Measurements from ENCODE around the gene CERK.

The CERK gene

GRCh38 chr22:46657655-46657953 lies 80.4 kb downstream of the CERK start:
- no peak for TF ChIP-seq REST (IDR thresholded peaks at IDR 0.05; ENCODE audit: insufficient read depth in 1 of 2, low read depth in 2 of 2, low read length in 2 of 2)
- TF ChIP-seq SIN3A (IDR thresholded peaks at IDR 0.05; ENCODE audit: borderline replicate concordance, insufficient read depth, low read length), result no peak
- TF ChIP-seq POLR2AphosphoS5 (IDR thresholded peaks at IDR 0.05; ENCODE audit: low read depth, low read length), result no peak
- TF ChIP-seq FOXP2 (optimal IDR thresholded peaks at IDR 0.05; ENCODE audit: borderline replicate concordance, extremely low read depth, extremely low read length, insufficient read depth), result no peak
- no peak for TF ChIP-seq TAF1 (IDR thresholded peaks at IDR 0.05; ENCODE audit: borderline replicate concordance, insufficient read depth, low read length)

GRCh38 chr22:46656856-46657654 lies 81.0 kb downstream of the CERK start:
- TF ChIP-seq POLR2AphosphoS5 (IDR thresholded peaks at IDR 0.05; ENCODE audit: low read depth, low read length), result no peak
- no peak for TF ChIP-seq TAF1 (IDR thresholded peaks at IDR 0.05; ENCODE audit: borderline replicate concordance, insufficient read depth, low read length)
- TF ChIP-seq REST (IDR thresholded peaks at IDR 0.05; ENCODE audit: insufficient read depth in 1 of 2, low read depth in 2 of 2, low read length in 2 of 2), result no peak
- no peak for TF ChIP-seq SIN3A (IDR thresholded peaks at IDR 0.05; ENCODE audit: borderline replicate concordance, insufficient read depth, low read length)
- no peak for TF ChIP-seq FOXP2 (optimal IDR thresholded peaks at IDR 0.05; ENCODE audit: borderline replicate concordance, extremely low read depth, extremely low read length, insufficient read depth)

- TF ChIP-seq POLR2AphosphoS5 (IDR thresholded peaks at IDR 0.05; ENCODE audit: low read depth, low read length) (no peak), FOXP2 (optimal IDR thresholded peaks at IDR 0.05; ENCODE audit: borderline replicate concordance, extremely low read depth, extremely low read length, insufficient read depth) (no peak), REST (IDR thresholded peaks at IDR 0.05; ENCODE audit: insufficient read depth in 1 of 2, low read depth in 2 of 2, low read length in 2 of 2) (no peak)
Measured at GRCh38 chr22:46655861-46656608, 82.0 kb downstream of the CERK start.

GRCh38 chr22:46654927-46655595 lies 83.0 kb downstream of the CERK start:
- TF ChIP-seq SIN3A (IDR thresholded peaks at IDR 0.05; ENCODE audit: borderline replicate concordance, insufficient read depth, low read length) (no peak), REST (IDR thresholded peaks at IDR 0.05; ENCODE audit: insufficient read depth in 1 of 2, low read depth in 2 of 2, low read length in 2 of 2) (no peak), FOXP2 (optimal IDR thresholded peaks at IDR 0.05; ENCODE audit: borderline replicate concordance, extremely low read depth, extremely low read length, insufficient read depth) (no peak), TAF1 (IDR thresholded peaks at IDR 0.05; ENCODE audit: borderline replicate concordance, insufficient read depth, low read length) (no peak), POLR2AphosphoS5 (IDR thresholded peaks at IDR 0.05; ENCODE audit: low read depth, low read length) (no peak)

All from PFSK-1 (cell line).